HG03025 (cell line): ENCODE results near the gene MGAT4C.

Experiments used
- ATAC-seq: cut with Tn5 transposase; IDR thresholded peaks from one replicate; pipeline ENCODE4 v1.9.1; 2021; ENCODE audit warnings: mild to moderate bottlenecking, moderate library complexity; ENCODE audit not compliant: unreplicated experiment, low FRiP score

MGAT4C gene

GRCh38 chr12:86230516-86231146, 25.6 kb downstream of the MGAT4C start:
- no peak for ATAC-seq

GRCh38 chr12:86229772-86230171, 26.4 kb downstream of the MGAT4C start:
- no peak for ATAC-seq

- no peak for ATAC-seq
Measured at GRCh38 chr12:86228656-86229055, 27.5 kb downstream of the MGAT4C start.

- ATAC-seq: no peak
Measured at GRCh38 chr12:86226481-86226880, 29.7 kb downstream of the MGAT4C start.

GRCh38 chr12:86216591-86216990, 39.6 kb downstream of the MGAT4C start:
- ATAC-seq: no peak

- ATAC-seq: no peak
Measured at GRCh38 chr12:86213012-86213411, 43.2 kb downstream of the MGAT4C start.

- no peak for ATAC-seq
Measured at GRCh38 chr12:86198696-86199444, 57.3 kb downstream of the MGAT4C start.

- no peak for ATAC-seq
Measured at GRCh38 chr12:86196465-86196864, 59.7 kb downstream of the MGAT4C start.

- ATAC-seq: no peak
Measured at GRCh38 chr12:86194721-86195120, 61.5 kb downstream of the MGAT4C start.

- no peak for ATAC-seq
Measured at GRCh38 chr12:86193931-86194330, 62.3 kb downstream of the MGAT4C start.

- no peak for ATAC-seq
Measured at GRCh38 chr12:86188226-86188625, 68.0 kb downstream of the MGAT4C start.

GRCh38 chr12:86186449-86186848, 69.7 kb downstream of the MGAT4C start:
- ATAC-seq: no peak

GRCh38 chr12:86179855-86180254, 76.3 kb downstream of the MGAT4C start:
- ATAC-seq: no peak

- no peak for ATAC-seq
Measured at GRCh38 chr12:86174188-86174587, 82.0 kb downstream of the MGAT4C start.

GRCh38 chr12:86172913-86173443, 83.2 kb downstream of the MGAT4C start:
- ATAC-seq: no peak

GRCh38 chr12:86170051-86170450, 86.1 kb downstream of the MGAT4C start:
- ATAC-seq: no peak

GRCh38 chr12:86158956-86159355, 97.2 kb downstream of the MGAT4C start:
- ATAC-seq: no peak

- ATAC-seq: no peak
Measured at GRCh38 chr12:86154620-86155019, 101.6 kb downstream of the MGAT4C start.

- ATAC-seq: no peak
Measured at GRCh38 chr12:86148612-86149011, 107.6 kb downstream of the MGAT4C start.

GRCh38 chr12:86148071-86148470, 108.1 kb downstream of the MGAT4C start:
- no peak for ATAC-seq

- no peak for ATAC-seq
Measured at GRCh38 chr12:86145156-86145555, 111.0 kb downstream of the MGAT4C start.

- ATAC-seq: no peak
Measured at GRCh38 chr12:86143162-86143561, 113.0 kb downstream of the MGAT4C start.
